Sciatic nerve (tissue), 2 donors: ENCODE measurements around the gene SMARCD3. TPM values are rescaled to one million over a fixed set of nuclear protein-coding genes. Genes with fewer than 3 reads are reported as not detected.

Source experiments
- ATAC-seq: fragments of 200-7000 bp; cut with Tn5 transposase; one replicate; pipeline ENCODE4 v1.9.1; 2020; ENCODE audit warnings: mild to moderate bottlenecking, moderate library complexity
- DNase-seq: peaks from one replicate; pipeline ENCODE4 v3.0.0-alpha.2; 2020; ENCODE audit warnings: low spot score
- intact Hi-C: fragments of 100-400 bp; cut with DNase I; formaldehyde crosslinking; loops from one replicate; pipeline ENCODE4 v1.14.2; 2022
- total RNA-seq: library from RNA; stranded (reverse); fragmentation: NEBNext Ultra II Directional; extraction: Animal tissue kit (Norgen Biotek cat#: 25700); gene quantifications from one replicate; pipeline ENCODE4 v1.2.1, GENCODE V29; 2021
- donor health status: DM: no; HTN: no; CAD: no.
- donor health status: DM: no; HTN: no; CAD: no.

Gene SMARCD3
- total RNA-seq = 50.7 TPM

DNA sequence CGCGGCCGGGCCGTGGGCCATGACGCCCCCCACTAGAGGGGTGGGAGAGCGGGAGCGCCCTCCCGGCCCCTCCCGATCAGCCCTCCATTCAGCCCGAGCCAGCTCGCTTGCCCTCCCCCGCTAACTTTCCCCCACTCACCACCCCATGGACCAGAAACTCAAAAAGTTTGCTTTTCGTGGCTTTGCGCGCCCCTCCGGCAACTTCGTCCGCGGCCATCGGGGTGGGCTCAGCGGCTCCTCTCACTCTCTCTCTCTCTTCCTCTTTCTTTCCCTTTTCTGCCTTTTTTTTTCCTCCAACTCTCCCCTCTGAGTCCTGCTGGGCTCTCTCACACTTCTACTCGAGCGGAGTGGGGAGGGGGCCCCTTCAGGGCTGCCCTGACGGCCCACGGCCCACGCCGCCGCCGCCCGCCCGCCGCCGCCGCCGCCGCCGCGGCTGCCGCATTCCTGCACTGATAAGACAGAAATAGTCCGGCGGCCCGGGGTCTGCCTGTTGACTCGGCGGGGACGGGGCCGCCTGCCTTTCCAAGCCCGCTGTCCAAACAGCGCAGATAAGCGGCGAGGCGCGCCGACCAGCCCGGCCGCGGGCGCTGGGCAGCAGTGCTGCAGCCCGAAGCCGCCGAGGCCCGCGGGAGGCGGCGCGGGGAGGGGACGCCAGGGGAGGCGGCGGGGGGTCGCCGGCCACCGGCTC is at the start of gene SMARCD3:
TSS of gene SMARCD3 (minus strand) at position 349 of the 688 bp plus-strand sequence. CDS start at position 217, 132 bp downstream.
- intact Hi-C loops = no loop called here
- peak; percentile 26 for ATAC-seq
- DNase-seq = peak; percentile 77

DNA sequence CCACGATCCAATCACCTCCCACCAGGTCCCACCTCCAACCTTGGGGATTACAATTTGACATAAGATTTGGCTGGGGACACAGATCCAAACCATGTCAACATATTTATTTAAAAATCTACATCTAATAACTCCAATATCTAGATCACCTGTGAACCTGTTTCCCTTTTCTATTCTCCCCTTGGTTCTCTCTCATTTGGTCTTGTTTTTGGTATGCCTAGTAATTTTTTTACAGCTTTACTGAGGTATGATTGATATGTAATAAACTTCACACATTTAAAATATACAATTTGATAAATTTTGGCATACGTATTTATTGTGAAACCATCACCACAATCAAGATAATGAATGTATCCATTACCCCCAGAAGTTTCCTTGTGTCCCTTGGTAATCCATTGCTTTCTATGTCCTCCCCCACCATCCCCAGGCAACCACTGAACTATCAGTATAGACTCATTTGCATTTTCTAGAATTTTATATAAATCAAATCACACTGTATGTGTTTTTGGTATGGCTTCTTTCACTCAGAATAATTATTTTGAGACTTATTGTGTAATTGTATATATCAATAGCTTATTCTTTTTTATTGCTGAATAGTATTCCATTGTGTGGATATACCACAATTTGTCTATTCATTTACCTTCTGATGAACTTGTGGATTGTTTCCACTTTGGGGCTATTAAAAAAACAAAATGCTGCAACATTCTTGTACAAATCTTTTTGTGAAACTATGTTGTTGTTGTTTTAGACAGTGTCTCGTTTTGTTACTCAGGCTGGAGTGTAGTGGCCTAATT is 47.9 kb upstream of the SMARCD3 start:
- intact Hi-C loops = no loop called here

GRCh38 chr7:151292850-151293249 is 44.4 kb upstream of the SMARCD3 start:
- ATAC-seq = no peak
- intact Hi-C loops = no loop called here

More for the DNA sequence above, 47.9 kb upstream of the SMARCD3 start:
- ATAC-seq (no peak), DNase-seq (no peak)

DNA sequence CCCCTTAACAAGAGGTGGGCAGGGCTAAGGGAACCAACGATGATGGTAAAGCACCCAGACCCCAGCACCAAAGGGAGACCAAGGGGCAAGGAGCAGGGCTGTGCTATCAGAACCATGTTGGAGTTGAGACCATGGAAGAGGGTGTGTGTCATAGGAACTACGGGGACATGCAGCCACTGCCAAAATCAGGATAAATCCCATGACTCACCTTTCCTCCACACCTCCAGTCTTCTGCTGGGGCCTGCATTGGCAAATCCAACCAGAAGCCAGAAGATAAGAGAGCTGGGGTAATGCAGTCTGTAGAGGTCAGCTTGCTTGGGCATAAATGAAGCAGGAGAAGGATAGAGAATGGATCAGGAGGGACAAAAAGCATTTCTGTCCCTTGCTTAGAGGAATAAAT is 42.7 kb upstream of the SMARCD3 start:
- ATAC-seq = no peak
- intact Hi-C loops = no loop called here
- DNase-seq = peak; percentile 12

More at GRCh38 chr7:151292850-151293249, 44.4 kb upstream of the SMARCD3 start:
- DNase-seq = peak; percentile 13

DNA sequence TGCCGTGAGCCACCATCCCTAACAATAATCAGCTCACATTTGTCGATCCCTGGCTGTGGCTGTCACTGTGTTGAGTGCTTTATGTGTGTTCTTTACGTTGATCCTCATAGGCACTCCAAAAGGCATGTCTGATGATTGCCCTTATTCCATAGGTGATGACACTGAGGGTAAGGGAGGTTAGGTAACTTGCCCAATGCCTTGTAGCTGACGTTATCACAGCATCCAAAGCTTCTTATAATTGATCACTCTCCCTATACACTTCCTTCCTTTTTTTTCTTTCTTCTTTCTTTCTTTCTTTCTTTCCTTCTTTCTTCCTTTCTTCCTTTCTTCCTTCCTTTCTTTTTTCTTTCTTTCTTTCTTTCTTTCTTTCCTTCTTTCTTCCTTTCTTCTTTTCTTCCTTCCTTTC is 41.9 kb upstream of the SMARCD3 start:
- ATAC-seq (no peak), DNase-seq (no peak)
- intact Hi-C loops = no loop called here

DNA sequence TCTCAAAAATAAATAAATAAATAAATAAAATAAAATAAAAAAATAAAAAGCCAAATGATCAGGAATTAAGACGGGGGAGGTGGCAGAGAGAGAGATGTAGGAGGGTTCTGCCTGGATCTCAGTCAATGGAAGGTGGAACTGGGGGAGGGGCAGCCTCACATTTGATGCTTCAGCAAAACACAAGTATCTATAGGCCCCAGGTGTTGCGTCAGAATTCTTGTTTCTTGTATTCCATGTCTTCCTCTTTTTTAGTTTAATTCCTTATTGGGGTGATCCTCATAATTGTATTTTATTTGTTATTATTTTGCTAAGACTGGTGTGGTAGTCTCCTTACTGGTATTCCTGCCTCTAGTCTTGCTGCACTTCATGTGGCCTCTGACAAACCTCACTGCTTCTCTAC is 41.4 kb upstream of the SMARCD3 start:
- ATAC-seq (no peak), DNase-seq (no peak)
- intact Hi-C loops = no loop called here

- DNase-seq (no peak), ATAC-seq (no peak)
- intact Hi-C loops = no loop called here
These were observed 37.7 kb upstream of the SMARCD3 start for GRCh38 chr7:151286148-151286547.

- no peak for ATAC-seq
- no peak for DNase-seq
- intact Hi-C loops = no loop called here
These were observed 34.8 kb upstream of the SMARCD3 start for GRCh38 chr7:151283302-151283701.

- no peak for ATAC-seq
- DNase-seq = no peak
- intact Hi-C loops = no loop called here
These were observed 33.6 kb upstream of the SMARCD3 start for GRCh38 chr7:151282111-151282510.

DNA sequence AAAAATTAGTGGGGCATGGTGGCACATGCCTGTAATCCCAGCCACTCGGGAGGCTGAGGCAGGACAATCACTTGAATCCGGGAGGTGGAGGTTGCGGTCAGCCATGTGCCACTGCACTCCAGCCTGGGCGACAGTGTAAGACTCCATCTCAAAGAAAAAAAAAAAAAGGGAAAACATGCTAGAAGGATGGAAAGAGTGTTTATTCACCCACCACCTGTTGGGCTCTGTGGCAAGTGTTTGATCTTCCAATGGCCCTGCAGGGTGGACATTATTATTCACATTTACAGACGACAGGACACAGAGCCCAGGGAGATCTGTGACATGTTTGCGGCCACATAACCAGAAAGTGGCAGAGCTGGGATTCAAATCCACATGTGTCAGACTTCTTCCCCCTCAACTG is 33.2 kb upstream of the SMARCD3 start:
- ATAC-seq (no peak), DNase-seq (no peak)
- intact Hi-C loops = no loop called here

GRCh38 chr7:151280388-151281019 is 32.0 kb upstream of the SMARCD3 start:
- intact Hi-C loops = no loop called here
- ATAC-seq (no peak), DNase-seq (no peak)

DNA sequence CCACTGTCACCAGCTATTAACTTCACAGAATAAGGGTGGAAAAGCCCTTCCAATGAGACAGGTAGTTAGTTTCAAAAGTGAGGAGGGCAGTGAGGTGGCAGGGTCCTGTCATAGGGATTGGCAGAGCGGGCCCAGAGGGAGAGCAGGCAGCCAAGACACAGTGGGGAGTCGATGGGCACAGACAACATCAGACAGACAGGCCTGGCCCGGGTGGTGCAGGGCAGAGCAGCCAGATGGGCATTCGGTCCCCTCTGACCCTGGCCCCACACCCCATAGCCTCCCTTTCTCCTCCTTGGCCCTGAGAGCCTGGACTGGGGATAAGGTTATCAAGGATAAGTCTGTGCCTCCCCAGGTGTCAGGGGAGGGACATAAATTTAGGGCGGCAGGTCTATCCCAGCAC is 31.4 kb upstream of the SMARCD3 start:
- no peak for ATAC-seq
- DNase-seq = no peak
- intact Hi-C loops = no loop called here

DNA sequence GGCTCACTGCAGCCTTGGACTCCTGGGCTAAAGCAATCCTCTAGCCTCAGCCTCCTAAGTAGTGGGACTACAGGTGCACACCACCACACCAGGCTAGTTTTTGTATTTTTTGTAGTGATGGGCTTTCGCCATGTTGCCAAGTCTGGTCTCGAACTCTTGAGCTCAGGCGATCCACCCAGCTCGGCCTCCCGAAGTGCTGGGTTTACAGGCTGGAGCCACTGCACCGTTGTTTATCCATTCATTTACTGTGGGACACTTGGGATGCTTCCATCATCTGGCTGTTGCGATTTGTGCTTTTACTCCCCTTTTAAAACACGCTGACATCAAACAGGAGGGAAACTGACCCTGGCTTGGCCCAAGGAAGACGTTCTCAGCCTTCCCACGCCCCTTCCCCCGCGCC is 30.5 kb upstream of the SMARCD3 start:
- no peak for ATAC-seq
- intact Hi-C loops = no loop called here
- no peak for DNase-seq

DNA sequence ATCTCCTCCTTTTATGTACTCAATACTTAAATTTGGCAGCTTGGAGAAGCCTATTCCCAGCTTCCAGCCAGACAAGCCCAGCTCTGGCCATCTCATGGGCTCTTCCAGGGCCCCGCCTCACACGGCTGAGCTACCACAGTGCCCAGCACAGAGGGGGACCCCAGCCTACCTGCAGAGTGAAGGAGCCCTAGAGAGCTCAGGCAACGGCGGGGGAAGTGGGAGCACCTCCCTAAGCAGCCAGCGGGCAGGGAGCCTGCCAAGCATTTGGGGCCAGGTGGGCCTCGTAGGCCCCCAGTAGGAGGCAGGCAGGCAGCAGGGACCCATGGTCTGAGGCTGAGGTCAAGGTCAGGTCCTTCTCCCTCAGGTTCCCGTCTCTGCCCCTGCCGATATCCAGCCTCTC is 29.1 kb upstream of the SMARCD3 start:
- DNase-seq (no peak), ATAC-seq (peak; percentile 5)
- intact Hi-C loops = no loop called here

DNA sequence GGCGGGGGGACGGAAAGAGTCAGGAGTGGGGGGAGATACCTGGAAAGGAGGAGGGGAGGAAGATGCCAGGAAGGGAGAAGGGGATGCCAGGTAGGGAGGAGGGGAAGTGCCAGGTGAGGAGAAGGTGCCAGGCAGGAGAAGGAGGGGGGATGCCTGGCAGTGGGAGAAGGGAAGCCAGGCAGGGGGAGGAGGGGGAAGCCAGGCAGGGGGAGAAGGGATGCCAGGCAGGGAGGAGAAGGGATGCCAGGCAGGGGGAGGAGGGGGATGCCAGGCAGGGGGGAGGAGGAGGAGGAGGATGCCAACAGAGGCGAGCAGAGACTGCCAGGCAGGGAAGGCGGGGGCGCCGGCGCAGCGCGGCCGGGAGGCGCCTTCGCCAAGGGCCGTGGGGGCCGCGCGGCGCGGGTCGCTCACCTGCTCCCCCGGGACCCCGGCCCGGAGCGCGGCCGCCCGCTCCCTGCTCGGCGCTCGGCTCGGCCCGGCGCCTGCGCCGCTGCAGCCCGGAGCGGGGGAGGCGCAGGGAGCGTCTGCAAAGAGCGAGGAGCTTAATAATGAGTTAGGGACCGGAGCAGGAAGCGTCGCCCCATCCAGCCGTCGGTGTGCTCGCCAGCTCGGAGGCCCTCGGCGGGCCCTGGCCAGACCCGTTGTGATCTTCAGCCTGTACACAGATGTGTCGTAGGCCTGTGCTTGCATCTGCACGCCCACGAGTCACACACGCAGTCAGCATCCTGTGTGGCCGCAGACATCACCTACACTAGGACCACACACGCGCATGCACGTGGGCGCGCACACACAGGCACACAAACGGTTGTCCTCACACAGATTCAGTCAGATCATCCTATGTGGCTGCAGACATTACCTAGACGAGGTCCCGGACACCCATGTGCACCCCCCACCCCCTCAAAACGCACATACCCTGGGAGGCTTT is 28.4 kb upstream of the SMARCD3 start:
- DNase-seq (peak; percentile 69), ATAC-seq (peak; percentile 76)
- intact Hi-C loops = no loop called here

DNA sequence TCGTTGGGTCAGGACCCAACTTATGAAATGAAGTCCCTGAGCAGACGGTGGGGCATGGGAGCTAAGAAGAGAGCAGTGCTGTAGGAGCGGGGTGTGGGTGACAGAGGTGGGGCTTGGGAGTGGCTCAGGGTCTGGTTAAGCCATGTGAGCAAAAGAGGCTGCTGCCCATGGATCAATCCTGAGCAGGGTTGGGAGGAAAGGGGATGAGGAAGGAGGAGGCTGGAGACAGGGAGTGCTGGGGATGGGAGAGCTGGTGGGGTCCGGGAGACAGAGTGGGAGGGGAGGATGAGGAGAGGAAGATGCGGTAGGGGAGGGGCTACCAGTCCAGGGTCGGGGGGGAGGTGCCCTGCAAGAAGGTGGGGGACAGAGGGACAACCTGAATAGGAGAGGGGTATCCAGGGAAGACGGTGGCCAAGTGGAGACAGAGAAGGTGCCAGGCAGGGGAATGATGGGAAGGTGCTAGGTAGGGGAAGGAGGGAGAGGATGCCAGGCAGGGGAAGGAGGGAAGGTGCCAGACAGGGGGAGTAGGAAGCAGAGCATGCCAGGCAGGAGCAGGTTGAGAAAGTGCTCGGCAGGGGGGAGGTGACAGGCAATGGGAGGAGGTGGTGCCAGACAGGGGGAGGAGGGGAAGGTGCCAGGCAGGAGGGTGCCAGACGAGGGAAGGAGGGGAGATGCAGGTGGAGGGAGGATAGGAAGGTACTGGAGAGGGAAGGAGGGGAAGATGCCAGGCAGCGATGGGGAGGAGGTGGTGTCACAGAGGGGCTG is 27.5 kb upstream of the SMARCD3 start:
- ATAC-seq (no peak), DNase-seq (no peak)
- intact Hi-C loops = no loop called here

- intact Hi-C loops = no loop called here
- DNase-seq (no peak), ATAC-seq (no peak)
These were observed 26.7 kb upstream of the SMARCD3 start for GRCh38 chr7:151274936-151275812.
